ENCODE data around the gene PKIB. TPM values are rescaled to one million over a fixed set of nuclear protein-coding genes. Genes with fewer than 3 reads are reported as not detected.

PKIB gene
- total and polyA plus RNA-seq, 2 of the 4 experiments (the other 2 are of a cell fraction): 6.3 to 13.1 TPM

GRCh38 chr6:122681705-122682104, 71.5 kb downstream of the PKIB start:
- dilution Hi-C loops (cut with HindIII; ENCODE audit: low sequenced_read_pairs, unreplicated experiment): no loop called here

More at GRCh38 chr6:122681705-122682104, 71.5 kb downstream of the PKIB start:
- BruUV-seq (replicated peaks): no TSS peak
- no peak overlapping the region for H3K4me3 ChIP-seq (ENCODE audit: insufficient read depth, low read depth, low read length)
- H2BK20ac ChIP-seq (ENCODE audit: low read depth, low read length): no peak overlapping the region
- no peak overlapping the region for H2AFZ ChIP-seq (replicated peaks; ENCODE audit: low read length, poor library complexity)
- H3K9ac ChIP-seq (ENCODE audit: low read depth, low read length): no peak overlapping the region
- no peaks in the 10 kb centered on the region for H3K27me3 ChIP-seq (ENCODE audit: control insufficient read depth, insufficient read depth, low read length)
- H4K8ac ChIP-seq (ENCODE audit: low read depth in 2 of 2, low read length in 2 of 2): no peak overlapping the region
- no peak overlapping the region for H3K4me2 ChIP-seq (ENCODE audit: low read depth, low read length)
- H3K9me3 ChIP-seq (ENCODE audit: control insufficient read depth, insufficient read depth, low read length): no peaks in the 10 kb centered on the region
- intact Hi-C loops (cut with micrococcal nuclease): no loop called here
- no peak overlapping the region for H3K23ac ChIP-seq (ENCODE audit: low read depth, low read length)
- H3K4me1 ChIP-seq (ENCODE audit: control insufficient read depth, insufficient read depth, low read length): no peaks in the 10 kb centered on the region
- no peaks in the 10 kb centered on the region for H3K79me1 ChIP-seq (ENCODE audit: low read depth in 1 of 2, low read length in 2 of 2)
- no peak overlapping the region for H3K14ac ChIP-seq (replicated peaks; ENCODE audit: low read depth, low read length)
- ChIA-PET CTCF (no interaction called here), POLR2A (ENCODE audit: unreplicated experiment) (no interaction called here)
- H2BK15ac ChIP-seq (ENCODE audit: low read depth, low read length): no peak overlapping the region
- H4K5ac ChIP-seq (ENCODE audit: low read depth, low read length): no peak overlapping the region
- H4K91ac ChIP-seq (ENCODE audit: insufficient read depth, low read depth, low read length): no peak overlapping the region
- no peak overlapping the region for H2AK5ac ChIP-seq (ENCODE audit: low read depth, low read length)
- H2AK9ac ChIP-seq (replicated peaks; ENCODE audit: low read depth, low read length, poor library complexity): no peak overlapping the region
- no peak for ATAC-seq (ENCODE audit: low read depth)
- H3K4ac ChIP-seq (ENCODE audit: low read depth, low read length): no peak overlapping the region
- in situ Hi-C loops (cut with MboI; ENCODE audit: low sequenced_read_pairs): no loop called here
- H2BK5ac ChIP-seq (ENCODE audit: low read depth, low read length, poor library complexity, severe bottlenecking): no peak overlapping the region
- no CpG with 5 or more reads among the region's 3 CpGs for WGBS, 2 experiments (ENCODE audit: extremely low coverage in 2 of 2, insufficient read length in 1 of 2)
- H3K27ac ChIP-seq (ENCODE audit: insufficient read depth, low read length): no peak overlapping the region
- no peak overlapping the region for H2BK120ac ChIP-seq (ENCODE audit: low read depth, low read length)
- TF ChIP-seq CHD1 (IDR thresholded peaks at IDR 0.05; ENCODE audit: low read depth, low read length) (no peak), MXI1 (IDR thresholded peaks at IDR 0.05; ENCODE audit: borderline replicate concordance, low read depth, low read length) (no peak), RAD21 (IDR thresholded peaks at IDR 0.05; ENCODE audit: low read length) (no peak), USF2 (IDR thresholded peaks at IDR 0.05; ENCODE audit: low read depth, low read length) (no peak), RCOR1 (IDR thresholded peaks at IDR 0.05; ENCODE audit: insufficient replicate concordance, low read length) (no peak), NFE2L2 (IDR thresholded peaks at IDR 0.05; ENCODE audit: low read depth, low read length) (no peak), FOS (IDR thresholded peaks at IDR 0.05; ENCODE audit: low read depth, low read length) (no peak), SMC3 (IDR thresholded peaks at IDR 0.05; ENCODE audit: low read depth, low read length) (no peak)
- H3K18ac ChIP-seq (ENCODE audit: low read depth, low read length): no peak overlapping the region
- DNase-seq: no peak
- H3K56ac ChIP-seq (ENCODE audit: extremely low read depth, insufficient read depth, low read length): no peak overlapping the region
- H3K36me3 ChIP-seq (ENCODE audit: control insufficient read depth, insufficient read depth, low read length): no peaks in the 10 kb centered on the region
- no peaks in the 10 kb centered on the region for H3K9me1 ChIP-seq (ENCODE audit: insufficient read depth, low read length)
- no peaks in the 10 kb centered on the region for H4K20me1 ChIP-seq (ENCODE audit: insufficient read depth, low read length)

All from IMR-90 (cell line).